GM12875 (cell line): Measurements from ENCODE around the gene GSX2.
"Not testable (repeated sequence)": the region's sequence is repeated elsewhere in the genome, so short reads cannot be mapped to it uniquely, and the experiment has no call there.

Source experiments
- H3K4me3 ChIP-seq: one replicate; pipeline ENCODE4 v1.5.1; 2011; ENCODE audit warnings: low read depth, low read length, control low read depth
- TF ChIP-seq, protein P1 (sequence below): IDR thresholded peaks from 2 replicates; pipeline ENCODE4 v1.5.1; 2011; ENCODE audit warnings: low read depth, mild to moderate bottlenecking, control low read depth, inconsistent platforms, low read length, moderate library complexity, borderline replicate concordance; ENCODE audit not compliant: insufficient read depth

GSX2 gene

DNA sequence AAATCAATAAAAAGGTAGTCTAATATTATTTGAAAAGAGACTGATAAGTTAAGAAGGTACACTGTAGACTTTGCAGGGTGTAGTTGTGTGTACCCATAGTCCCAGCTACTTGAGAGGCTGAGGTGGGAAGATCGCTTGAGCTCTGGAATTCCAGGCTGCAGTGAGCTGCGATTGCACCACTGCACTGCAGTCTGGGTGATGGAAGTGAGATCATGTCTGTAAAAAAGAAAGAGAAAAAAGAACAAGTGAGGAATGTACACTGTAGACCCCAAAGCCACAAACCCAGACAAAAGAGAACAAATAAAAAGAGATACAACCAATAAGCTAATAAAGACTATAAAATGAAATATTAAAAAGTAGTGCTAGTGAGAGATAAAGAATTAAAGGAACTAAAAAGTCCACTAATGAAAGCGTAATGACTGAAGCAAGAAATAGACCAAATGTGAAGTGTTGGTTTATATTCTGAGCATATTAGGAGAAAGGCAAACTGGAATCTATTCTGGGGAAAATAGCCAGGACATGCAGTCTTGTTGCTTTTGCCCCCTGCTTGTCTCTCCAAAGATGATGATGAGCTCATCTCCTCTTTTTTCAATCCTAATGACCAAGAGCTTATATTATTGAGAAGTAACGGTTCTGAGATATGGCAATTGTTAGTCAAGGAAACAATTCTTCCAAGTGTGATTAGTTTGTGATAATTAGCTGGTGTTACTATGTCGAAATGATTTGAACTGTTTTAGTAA is 19.1 kb downstream of the GSX2 start:
- no peak overlapping the region for H3K4me3 ChIP-seq
- TF ChIP-seq, protein P1, sequence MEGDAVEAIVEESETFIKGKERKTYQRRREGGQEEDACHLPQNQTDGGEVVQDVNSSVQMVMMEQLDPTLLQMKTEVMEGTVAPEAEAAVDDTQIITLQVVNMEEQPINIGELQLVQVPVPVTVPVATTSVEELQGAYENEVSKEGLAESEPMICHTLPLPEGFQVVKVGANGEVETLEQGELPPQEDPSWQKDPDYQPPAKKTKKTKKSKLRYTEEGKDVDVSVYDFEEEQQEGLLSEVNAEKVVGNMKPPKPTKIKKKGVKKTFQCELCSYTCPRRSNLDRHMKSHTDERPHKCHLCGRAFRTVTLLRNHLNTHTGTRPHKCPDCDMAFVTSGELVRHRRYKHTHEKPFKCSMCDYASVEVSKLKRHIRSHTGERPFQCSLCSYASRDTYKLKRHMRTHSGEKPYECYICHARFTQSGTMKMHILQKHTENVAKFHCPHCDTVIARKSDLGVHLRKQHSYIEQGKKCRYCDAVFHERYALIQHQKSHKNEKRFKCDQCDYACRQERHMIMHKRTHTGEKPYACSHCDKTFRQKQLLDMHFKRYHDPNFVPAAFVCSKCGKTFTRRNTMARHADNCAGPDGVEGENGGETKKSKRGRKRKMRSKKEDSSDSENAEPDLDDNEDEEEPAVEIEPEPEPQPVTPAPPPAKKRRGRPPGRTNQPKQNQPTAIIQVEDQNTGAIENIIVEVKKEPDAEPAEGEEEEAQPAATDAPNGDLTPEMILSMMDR: no peak

DNA sequence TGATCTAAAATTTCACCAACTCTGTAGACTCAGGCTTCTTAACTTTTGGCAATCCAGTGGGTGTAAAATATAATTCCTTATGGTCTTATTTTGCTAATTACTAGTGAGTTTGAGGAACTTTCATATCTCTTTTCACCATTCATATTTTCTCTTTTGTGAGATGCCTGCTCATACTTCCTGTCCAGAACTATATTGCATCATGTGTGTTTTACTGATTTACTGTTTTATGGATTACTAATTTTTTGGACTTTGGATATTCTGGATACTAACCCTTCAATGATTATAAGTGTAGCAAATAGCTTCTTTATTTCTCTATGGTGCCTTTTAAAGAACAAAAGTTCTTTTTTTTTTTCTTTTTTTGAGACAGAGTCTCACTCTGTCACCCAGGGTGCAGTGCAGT is 20.6 kb downstream of the GSX2 start:
- no peak overlapping the region for H3K4me3 ChIP-seq
- TF ChIP-seq, protein P1: no peak

DNA sequence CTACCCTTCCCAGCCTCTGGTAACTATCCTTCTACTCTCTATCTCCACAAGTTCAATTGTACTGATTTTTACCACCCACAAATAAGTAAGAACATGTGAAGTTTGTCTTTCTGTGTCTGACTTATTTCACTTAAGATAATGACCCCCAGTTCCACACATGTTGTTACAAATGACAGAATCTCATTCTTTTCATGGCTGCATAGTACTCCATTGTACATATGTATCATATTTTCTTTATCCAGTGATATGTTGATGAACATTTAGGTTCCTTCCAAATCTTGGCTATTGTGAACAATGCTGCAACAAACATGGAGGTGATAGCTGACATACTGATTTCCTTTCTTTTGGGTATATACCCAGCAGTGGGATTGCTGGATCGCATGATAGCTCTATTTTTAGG is 27.7 kb downstream of the GSX2 start:
- TF ChIP-seq, protein P1: no peak
- no peak overlapping the region for H3K4me3 ChIP-seq

DNA sequence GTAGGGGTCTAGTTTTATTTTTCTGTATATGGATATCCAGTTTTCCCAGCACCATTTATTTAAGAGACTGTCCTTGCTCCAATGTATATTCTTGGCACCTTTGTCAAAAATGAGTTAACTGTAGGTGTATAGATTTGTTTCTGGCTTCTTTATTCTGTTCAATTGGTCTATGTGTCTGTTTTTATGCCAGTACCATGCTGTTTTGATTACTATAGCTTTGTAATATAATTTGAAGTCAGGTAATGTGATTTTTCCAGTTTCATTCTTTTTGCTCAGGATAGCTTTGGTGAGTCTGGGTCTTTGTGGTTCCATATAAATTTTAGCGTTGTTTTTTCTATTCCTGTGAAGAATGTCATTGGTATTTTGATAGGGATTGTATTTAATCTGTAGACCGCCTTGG is 28.7 kb downstream of the GSX2 start:
- not testable (repeated sequence) for H3K4me3 ChIP-seq

DNA sequence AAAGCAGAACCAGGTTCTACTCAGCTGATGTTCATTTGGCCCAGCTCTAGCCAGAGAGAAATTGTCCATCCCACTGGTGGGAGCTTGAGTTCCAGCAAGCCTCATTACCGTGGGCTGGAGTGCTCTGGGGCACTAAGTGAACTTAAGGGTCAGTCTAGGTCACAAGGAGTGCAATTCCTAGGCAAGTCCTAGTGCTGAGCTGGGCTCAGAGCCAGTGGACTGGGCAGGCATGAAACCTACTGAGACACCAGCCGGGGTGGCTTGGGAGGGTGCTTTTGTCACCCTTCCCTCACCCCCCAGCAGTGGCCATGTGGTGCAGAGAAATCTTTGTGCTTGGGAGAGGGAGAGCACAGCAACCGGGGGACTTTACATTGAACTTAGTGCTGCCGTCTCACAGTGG is 39.4 kb downstream of the GSX2 start:
- no peak overlapping the region for H3K4me3 ChIP-seq
- TF ChIP-seq, protein P1: no peak

DNA sequence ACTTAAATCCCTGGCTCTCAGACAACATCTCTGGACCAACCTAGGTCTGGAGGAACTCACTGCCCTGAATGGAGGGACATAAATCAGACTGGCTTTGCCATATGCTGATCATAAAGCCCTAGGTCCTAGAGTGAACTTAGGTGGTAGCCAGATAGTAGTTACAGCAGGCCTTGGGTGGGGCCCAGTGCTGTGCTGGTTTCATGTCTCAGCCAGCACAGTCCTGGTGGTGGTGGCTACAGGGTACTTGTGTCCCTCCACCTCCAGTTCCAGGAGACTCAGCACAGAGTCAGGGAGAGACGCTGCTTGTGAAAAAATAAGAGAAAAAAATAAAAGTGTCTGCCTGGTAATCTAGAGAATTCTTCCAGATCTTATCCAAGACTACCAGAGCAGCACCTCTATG is 40.3 kb downstream of the GSX2 start:
- TF ChIP-seq, protein P1: no peak
- H3K4me3 ChIP-seq: no peak overlapping the region

DNA sequence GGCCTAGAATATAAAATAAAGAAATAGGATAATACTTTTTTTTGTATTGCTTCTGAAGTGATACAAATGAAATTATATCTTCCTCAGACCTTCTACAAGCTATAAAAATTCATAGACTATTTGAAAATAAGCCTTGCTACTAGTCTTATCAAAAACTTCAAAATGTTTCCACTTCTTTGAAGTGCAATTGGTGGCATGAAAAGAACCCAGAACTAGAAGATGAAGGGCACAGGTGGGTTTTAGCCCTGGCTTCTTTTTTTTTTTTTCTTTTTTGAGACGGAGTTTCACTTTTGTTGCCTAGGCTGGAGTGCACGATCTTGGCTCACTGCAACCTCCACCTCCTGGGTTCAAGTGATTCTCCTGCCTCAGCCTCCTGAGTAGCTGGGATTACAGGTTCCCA is 44.2 kb downstream of the GSX2 start:
- no peak overlapping the region for H3K4me3 ChIP-seq
- TF ChIP-seq, protein P1: no peak
